GM19238 (cell line): ENCODE measurements around the gene HNF4A.

Experiments used
- DNase-seq: peaks from one replicate; pipeline ENCODE4 v3.0.0; 2011; ENCODE audit warnings: low spot score; ENCODE audit not compliant: insufficient read length

Gene HNF4A

GRCh38 chr20:44392088-44392775 lies 36.7 kb downstream of the HNF4A start:
- no peak for DNase-seq

- no peak for DNase-seq
Measured at GRCh38 chr20:44392776-44393607, 37.5 kb downstream of the HNF4A start.

DNA sequence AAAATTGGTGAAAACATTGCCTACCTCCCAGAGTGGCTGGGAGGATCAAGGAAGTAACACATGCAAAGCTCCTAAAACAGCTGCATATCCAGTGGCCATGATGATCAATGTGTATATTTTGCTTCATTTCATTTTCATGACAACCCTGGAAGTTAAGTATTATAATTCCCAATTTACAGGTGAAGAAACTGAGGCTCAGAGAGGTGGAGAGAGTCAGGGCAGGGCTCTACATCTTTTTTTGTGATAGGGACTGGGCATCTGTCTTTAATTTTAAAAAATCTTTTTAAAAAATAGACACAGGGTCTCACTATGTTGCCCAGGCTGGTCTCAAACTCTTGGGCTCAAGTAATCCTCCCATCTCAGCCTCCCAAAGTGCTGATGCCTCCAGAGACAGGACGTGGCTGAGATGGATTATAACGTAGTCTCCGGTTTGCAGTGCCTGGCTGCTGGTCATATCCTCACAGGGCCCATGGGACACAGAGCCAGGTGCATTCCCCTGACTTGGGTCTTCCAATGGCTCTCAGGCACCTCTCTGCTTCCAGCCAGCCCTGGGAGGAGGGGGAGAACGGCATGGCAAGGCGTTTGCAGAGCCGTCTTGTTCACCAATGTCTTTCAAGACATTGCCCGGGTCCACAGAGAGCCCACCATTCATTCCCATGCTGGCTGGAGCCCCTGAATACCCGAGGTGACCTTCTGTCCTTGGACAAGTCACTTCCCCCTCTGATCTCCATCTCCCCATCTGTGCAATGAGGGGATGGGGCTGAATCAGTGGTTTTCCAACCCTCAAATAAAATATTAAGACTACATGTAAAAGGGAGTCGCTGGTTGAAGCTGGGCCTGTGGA lies 38.3 kb downstream of the HNF4A start:
- no peak for DNase-seq

DNA sequence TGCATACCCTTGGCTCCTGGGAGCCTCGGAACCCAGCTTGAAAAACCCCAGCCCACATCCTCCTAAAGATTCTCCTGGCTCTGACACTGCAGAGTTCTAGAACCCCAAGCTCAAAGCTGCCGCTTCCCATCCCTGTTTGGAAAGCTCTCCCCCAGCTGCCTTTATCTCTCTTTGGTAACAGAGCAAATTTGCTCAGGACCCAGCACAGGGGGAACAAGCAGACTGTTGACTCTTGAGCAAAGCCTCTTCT lies 38.9 kb downstream of the HNF4A start:
- DNase-seq, result no peak

GRCh38 chr20:44394702-44395460 lies 39.4 kb downstream of the HNF4A start:
- no peak for DNase-seq

- no peak for DNase-seq
Measured at GRCh38 chr20:44395461-44396340, 40.2 kb downstream of the HNF4A start.

GRCh38 chr20:44396369-44397130 lies 41.1 kb downstream of the HNF4A start:
- DNase-seq, result no peak

DNA sequence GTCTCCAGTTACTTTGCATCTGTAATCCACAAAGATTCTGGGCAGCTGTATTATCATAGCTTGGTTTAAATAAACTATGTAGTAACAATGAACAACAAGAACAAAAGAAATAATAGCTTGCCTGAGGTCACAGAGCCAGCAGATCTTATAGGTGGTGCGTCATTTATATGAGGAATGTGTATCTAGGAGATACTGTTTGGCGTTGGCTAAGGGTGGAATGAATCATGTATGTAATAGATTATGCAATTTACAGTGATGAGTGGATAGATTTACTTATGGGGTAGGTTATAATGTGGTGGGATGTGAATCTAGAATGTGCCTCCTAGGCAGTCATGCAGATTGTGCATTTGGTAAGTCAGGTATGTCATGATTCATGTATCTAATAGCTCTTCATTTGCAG lies 42.8 kb downstream of the HNF4A start:
- no peak for DNase-seq

GRCh38 chr20:44399446-44399845 lies 43.9 kb downstream of the HNF4A start:
- DNase-seq, result no peak

- DNase-seq, result no peak
Measured at GRCh38 chr20:44400671-44400969, 45.1 kb downstream of the HNF4A start.

GRCh38 chr20:44400970-44401769 lies 45.7 kb downstream of the HNF4A start:
- DNase-seq, result no peak

DNA sequence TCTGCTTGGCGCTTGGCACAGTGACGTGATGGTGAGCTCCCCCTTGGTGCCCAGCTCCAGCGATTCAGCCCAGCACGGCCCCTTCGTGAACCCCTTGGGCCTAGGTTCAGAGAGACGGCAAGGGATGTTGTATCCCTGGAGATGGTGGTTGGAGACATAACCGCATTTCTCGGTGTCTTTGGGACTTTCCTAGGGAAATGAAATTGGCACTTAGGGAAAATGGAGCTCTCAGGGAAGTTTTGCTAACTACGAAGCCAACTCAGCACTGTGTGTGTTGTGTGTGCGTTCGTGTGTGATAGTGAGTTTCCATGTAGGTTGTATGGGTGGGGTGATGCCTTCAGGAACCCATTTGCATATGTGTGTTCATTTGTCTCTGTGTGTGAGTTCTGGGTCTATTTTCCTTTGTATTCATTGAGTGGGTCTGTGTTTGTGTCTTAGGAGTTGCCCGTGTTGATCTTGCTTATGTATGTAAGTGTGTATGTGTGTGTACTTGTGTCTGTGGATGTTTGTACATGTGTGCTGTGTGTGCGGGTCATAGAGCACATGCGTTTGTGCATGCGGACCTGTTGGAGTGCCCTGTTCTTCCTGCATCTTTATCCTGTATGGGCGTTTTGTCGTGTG lies 46.4 kb downstream of the HNF4A start:
- DNase-seq, result no peak

- DNase-seq, result no peak
Measured at GRCh38 chr20:44402391-44403193, 47.1 kb downstream of the HNF4A start.

DNA sequence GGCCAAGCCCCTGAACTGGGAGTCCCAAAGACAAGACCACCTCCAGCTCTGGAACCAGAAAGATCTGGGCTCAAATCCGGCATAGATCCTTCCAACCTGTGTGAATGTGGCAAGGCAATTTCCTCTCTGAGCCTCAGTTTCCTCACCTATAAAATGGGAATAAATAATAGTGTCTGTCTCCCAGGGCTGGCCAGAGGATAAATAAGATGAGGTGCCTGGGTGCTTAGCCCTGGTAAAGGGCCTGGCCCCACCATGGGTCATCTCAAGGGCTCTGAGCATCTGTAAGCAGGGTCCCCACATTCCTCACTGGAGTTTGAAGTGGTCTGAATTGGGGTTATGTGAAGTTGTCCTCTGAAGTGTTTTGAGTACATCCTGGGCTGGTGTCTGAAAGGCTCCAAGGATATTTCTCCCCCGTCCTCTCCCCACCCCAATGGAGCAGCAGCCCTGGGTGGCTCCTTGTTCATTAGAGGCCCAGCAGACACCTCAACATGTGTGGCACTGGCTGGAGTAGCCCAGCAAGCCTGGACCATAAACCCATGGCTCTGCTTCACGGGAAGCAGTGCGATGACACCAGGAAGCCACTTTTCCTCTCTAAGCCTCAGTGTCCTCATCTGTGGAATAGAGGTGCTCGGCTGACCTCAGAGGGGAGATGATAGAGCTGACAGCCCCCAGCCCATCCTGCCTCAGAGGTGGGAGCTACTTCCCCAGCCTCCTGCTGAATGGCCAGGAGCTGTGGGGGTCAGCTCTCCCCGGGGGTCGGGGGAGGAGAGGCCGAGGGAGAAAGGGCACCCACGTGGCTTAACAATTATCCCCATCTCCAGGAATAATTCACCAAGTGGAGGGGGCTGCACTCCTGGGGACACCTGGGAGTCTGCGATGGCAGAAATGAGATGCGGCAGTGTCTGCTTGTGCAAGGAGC lies 48.0 kb downstream of the HNF4A start:
- no peak for DNase-seq

- no peak for DNase-seq
Measured at GRCh38 chr20:44404204-44405181, 49.0 kb downstream of the HNF4A start.

DNA sequence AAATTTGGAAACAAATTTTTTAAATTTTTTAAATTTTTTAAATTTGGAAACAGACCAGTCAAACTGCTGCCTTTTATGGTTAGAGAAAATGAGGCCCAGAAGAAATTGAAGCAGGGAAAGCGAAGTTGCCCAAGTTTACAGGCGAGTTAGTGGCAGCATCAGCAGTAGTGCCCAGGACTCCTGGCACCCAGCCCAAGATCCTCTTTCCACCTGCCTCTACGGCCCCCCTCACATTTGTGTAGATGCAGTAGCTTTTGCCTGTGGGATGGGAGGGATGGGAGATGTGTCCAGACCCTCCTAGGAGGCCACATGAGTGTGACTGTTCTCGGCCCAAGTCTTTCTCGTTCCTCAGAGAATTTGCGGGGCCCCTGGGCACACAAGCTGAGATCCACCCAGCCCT lies 49.8 kb downstream of the HNF4A start:
- DNase-seq, result no peak
